Fibroblast of lung (primary cell): Measurements from ENCODE around the gene STX12. TPM values are rescaled to one million over a fixed set of nuclear protein-coding genes. Genes with fewer than 3 reads are reported as not detected.

Source experiments
- DNase-seq, 2 donors: peaks; one replicate each; pipeline versions ENCODE4 v3.0.0 to v3.0.0-alpha.2; 2010; ENCODE audit warnings: low read depth in 2 of 2
- H2AFZ ChIP-seq: 2 replicates; pipeline ENCODE4 v1.5.1; 2012; ENCODE audit warnings: low read length, control low read depth, inconsistent platforms
- H3K27ac ChIP-seq: 2 replicates; pipeline ENCODE4 v1.5.1; 2011; ENCODE audit warnings: low read length, control low read depth; ENCODE audit not compliant: insufficient read depth
- H3K27me3 ChIP-seq: 2 replicates; pipeline ENCODE4 v1.5.1; 2011; ENCODE audit warnings: mild to moderate bottlenecking, low read length; ENCODE audit not compliant: control insufficient read depth, insufficient read depth
- H3K36me3 ChIP-seq: 2 replicates; pipeline ENCODE4 v1.5.1; 2011; ENCODE audit warnings: low read length; ENCODE audit not compliant: control insufficient read depth, insufficient read depth
- H3K4me1 ChIP-seq: 2 replicates; pipeline ENCODE4 v1.5.1; 2011; ENCODE audit warnings: low read length; ENCODE audit not compliant: control insufficient read depth, insufficient read depth; ENCODE audit errors: extremely low read depth
- H3K4me2 ChIP-seq: 2 replicates; pipeline ENCODE4 v1.5.1; 2011; ENCODE audit warnings: low read length, control low read depth; ENCODE audit not compliant: insufficient read depth; ENCODE audit errors: extremely low read depth
- H3K4me3 ChIP-seq, 4 experiments: fragments of 200-600 bp in 1 of 4; sonication (generic) in 1 of 4; replicated peaks in 1 of 4; 2 replicates each; pipeline ENCODE4 v1.5.1; 2011 to 2016; ENCODE audit warnings: low read length in 4 of 4, low read depth in 3 of 4, mild to moderate bottlenecking in 3 of 4, control low read depth in 2 of 4, inconsistent platforms in 1 of 4, mixed read lengths in 1 of 4; ENCODE audit not compliant: insufficient read depth in 1 of 4; ENCODE audit errors: control extremely low read depth in 1 of 4
- H3K79me2 ChIP-seq: 2 replicates; pipeline ENCODE4 v1.5.1; 2012; ENCODE audit warnings: mild to moderate bottlenecking, low read length, inconsistent platforms; ENCODE audit not compliant: control insufficient read depth, insufficient read depth
- H3K9ac ChIP-seq: 2 replicates; pipeline ENCODE4 v1.5.1; 2011; ENCODE audit warnings: mild to moderate bottlenecking, low read length, control low read depth; ENCODE audit not compliant: insufficient read depth
- H3K9me3 ChIP-seq: 2 replicates; pipeline ENCODE4 v1.5.1; 2012; ENCODE audit warnings: low read depth, low read length; ENCODE audit not compliant: control insufficient read depth, insufficient read depth
- H4K20me1 ChIP-seq: 2 replicates; pipeline ENCODE4 v1.5.1; 2011; ENCODE audit warnings: low read length; ENCODE audit not compliant: control insufficient read depth, insufficient read depth; ENCODE audit errors: extremely low read depth
- CTCF ChIP-seq, 2 donors: IDR thresholded peaks in 1 of 2; conservative IDR thresholded peaks in 1 of 2; 1 replicate in 1 of 2; 2 replicates in 1 of 2; pipeline ENCODE4 v1.5.1; 2011 to 2012; ENCODE audit warnings: low read length in 2 of 2, control low read depth in 1 of 2, inconsistent platforms in 1 of 2, low read depth in 1 of 2, mild to moderate bottlenecking in 1 of 2
- EZH2 ChIP-seq: IDR thresholded peaks from 2 replicates; pipeline ENCODE4 v1.5.1; 2012; ENCODE audit warnings: low read length, control low read depth, mild to moderate bottlenecking; ENCODE audit errors: missing control alignments
- polyA plus RNA-seq, 2 donors: library from polyadenylated mRNA; depleted of rRNA in 1 of 2; stranded (reverse) in 1 of 2; unstranded in 1 of 2; fragments of >200 nt; gene quantifications; 2 replicates each; pipeline ENCODE4 v1.2.1, GENCODE V29; 2011 to 2012; ENCODE audit warnings: missing spikeins in 1 of 2
- total RNA-seq: library from RNA; depleted of rRNA; stranded (reverse); fragments of >200 nt; gene quantifications from 2 replicates; pipeline ENCODE4 v1.2.1, GENCODE V29; 2014

Gene STX12
- total and polyA plus RNA-seq, 2 donors (not counting 1 experiment from before 2014, with no cell fraction given), result 60.8 to 76.7 TPM

DNA sequence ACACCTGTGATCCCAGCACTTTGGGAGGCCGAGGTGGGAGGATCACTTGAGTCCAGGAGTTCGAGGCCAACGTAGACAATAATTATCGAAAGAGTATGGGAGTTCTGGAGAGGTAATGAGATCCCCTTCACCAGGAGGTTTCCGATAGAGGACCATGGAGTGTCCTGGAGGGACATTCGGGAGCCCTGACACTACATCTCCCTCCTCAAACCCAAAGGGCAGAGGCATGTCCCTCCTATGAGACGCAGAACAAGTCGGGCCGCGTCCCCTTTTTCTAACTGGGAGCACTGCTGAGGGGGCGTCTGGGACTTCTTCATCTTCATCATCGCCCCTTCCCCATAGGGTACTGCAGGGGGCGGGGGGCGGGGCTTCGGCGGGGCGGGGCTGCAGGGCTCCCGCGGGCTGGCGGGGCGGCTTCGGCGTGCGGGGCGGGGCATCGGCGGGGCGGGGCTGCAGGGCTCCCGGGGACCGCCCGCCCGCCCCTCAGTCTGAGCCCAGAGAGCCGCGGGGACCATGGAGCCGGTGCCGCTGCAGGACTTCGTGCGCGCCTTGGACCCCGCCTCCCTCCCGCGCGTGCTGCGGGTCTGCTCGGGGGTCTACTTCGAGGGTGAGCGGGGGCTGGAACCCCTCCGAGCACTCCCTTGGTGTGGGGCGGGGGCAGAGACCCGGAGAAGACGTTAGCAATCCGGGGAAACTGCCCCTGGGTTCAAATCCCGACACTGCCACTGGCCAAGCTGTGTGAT, 99.2 kb downstream of the STX12 start, which contains the start of gene THEMIS2:
Gene THEMIS2, plus strand, starts transcription at position 486 of the 743 bp plus-strand sequence. Its CDS starts 28 bp downstream, at position 514.
- peak within 1 kb of the TSS; percentile 78 for H2AFZ ChIP-seq
- H3K9ac ChIP-seq, result peak within 1 kb of the TSS; percentile 64
- H3K79me2 ChIP-seq, result no peaks in the 10 kb centered on the region
- no peaks in the 10 kb centered on the region for H4K20me1 ChIP-seq
- peak within 1 kb of the TSS; percentile 6 for H3K27ac ChIP-seq
- peaks cover 2% of the 10 kb centered on the region for H3K4me1 ChIP-seq
- no peaks in the 10 kb centered on the region for H3K36me3 ChIP-seq
- H3K4me2 ChIP-seq, result peak within 1 kb of the TSS; percentile 88
- H3K9me3 ChIP-seq, result no peaks in the 10 kb centered on the region
- H3K4me3 ChIP-seq, result peak within 1 kb of the TSS; percentile 70 to 81 (median 73)
- peak; percentile 33 to 39 for DNase-seq
- no peaks in the 10 kb centered on the region for H3K27me3 ChIP-seq
- TF ChIP-seq CTCF (conservative IDR thresholded peaks at IDR 0.05 in 1 of 2, IDR thresholded peaks at IDR 0.05 in 1 of 2; ENCODE audit: low read depth in 1 of 2, low read length in 2 of 2) (no peak), EZH2 (no peak)

- H3K4me1 ChIP-seq, result peaks cover 2% of the 10 kb centered on the region
- no peaks in the 10 kb centered on the region for H3K9me3 ChIP-seq
- peak overlapping the region; percentile 6 for H3K27ac ChIP-seq
- peak overlapping the region; percentile 64 for H3K9ac ChIP-seq
- peak overlapping the region; percentile 88 for H3K4me2 ChIP-seq
- no peaks in the 10 kb centered on the region for H3K79me2 ChIP-seq
- no peaks in the 10 kb centered on the region for H3K36me3 ChIP-seq
- peak overlapping the region; percentile 70 to 81 (median 73) for H3K4me3 ChIP-seq
- H2AFZ ChIP-seq, result peak overlapping the region; percentile 78
- TF ChIP-seq EZH2 (no peak), CTCF (conservative IDR thresholded peaks at IDR 0.05 in 1 of 2, IDR thresholded peaks at IDR 0.05 in 1 of 2; ENCODE audit: low read depth in 1 of 2, low read length in 2 of 2) (no peak)
- no peaks in the 10 kb centered on the region for H3K27me3 ChIP-seq
- peak; percentile 33 to 39 for DNase-seq
- no peaks in the 10 kb centered on the region for H4K20me1 ChIP-seq
Observed at GRCh38 chr1:27872802-27873551, 100.0 kb downstream of the STX12 start.

- Histone ChIP-seq H2AFZ (no peak overlapping the region), H3K9ac (no peak overlapping the region), H3K79me2 (no peaks in the 10 kb centered on the region)
Observed at GRCh38 chr1:27873671-27874384, 100.8 kb downstream of the STX12 start.

More at GRCh38 chr1:27873671-27874384, 100.8 kb downstream of the STX12 start:
- Histone ChIP-seq H3K27me3 (no peaks in the 10 kb centered on the region), H3K36me3 (no peaks in the 10 kb centered on the region), H3K9me3 (no peaks in the 10 kb centered on the region), H3K4me1 (peaks cover 2% of the 10 kb centered on the region), H3K4me2 (peak overlapping the region; percentile 4), H3K27ac (no peak overlapping the region), H3K4me3 (no peak overlapping the region), H4K20me1 (no peaks in the 10 kb centered on the region)
- DNase-seq, result no peak
- TF ChIP-seq CTCF (conservative IDR thresholded peaks at IDR 0.05 in 1 of 2, IDR thresholded peaks at IDR 0.05 in 1 of 2; ENCODE audit: low read depth in 1 of 2, low read length in 2 of 2) (no peak), EZH2 (no peak)
